ENCODE measurements around the gene SFTPD.
A peak's percentile ranks its signal among the peaks of the same experiment; 100 is the strongest.
"Not testable (repeated sequence)": the region's sequence is repeated elsewhere in the genome, so short reads cannot be mapped to it uniquely, and the experiment has no call there.

SFTPD gene

GRCh38 chr10:79890469-79890868, 58.4 kb downstream of the SFTPD start:
- no peak for TF ChIP-seq GABPA (IDR thresholded peaks at IDR 0.05; ENCODE audit: low read depth)
- TF ChIP-seq REST (IDR thresholded peaks at IDR 0.05; ENCODE audit: insufficient replicate concordance, low read depth): no peak
- TF ChIP-seq POLR2AphosphoS5 (IDR thresholded peaks at IDR 0.05; ENCODE audit: low read depth): no peak
- no peak for TF ChIP-seq CTCF (IDR thresholded peaks at IDR 0.05; ENCODE audit: insufficient read depth, low read length)
- no peak for TF ChIP-seq SPI1 (IDR thresholded peaks at IDR 0.05; ENCODE audit: borderline replicate concordance, low read depth)
- Histone ChIP-seq H3K4me3 (replicated peaks; ENCODE audit: insufficient read depth, low read length) (no peak overlapping the region), H3K27ac (replicated peaks) (no peak overlapping the region), H3K27me3 (ENCODE audit: insufficient read depth, poor library complexity, severe bottlenecking) (no peaks in the 10 kb centered on the region)
- no peak for DNase-seq (ENCODE audit: low read depth in 1 of 2, low spot score in 1 of 2)

GRCh38 chr10:79888984-79889383, 59.9 kb downstream of the SFTPD start:
- H3K27me3 ChIP-seq (ENCODE audit: insufficient read depth, poor library complexity, severe bottlenecking); H3K27ac ChIP-seq (replicated peaks); H3K4me3 ChIP-seq (replicated peaks; ENCODE audit: insufficient read depth, low read length): not testable (repeated sequence)
- peak in 1 of 2 experiments; percentile 13 for DNase-seq (ENCODE audit: low read depth in 1 of 2, low spot score in 1 of 2)

Measured in HL-60 (cell line).